B cell (primary cell): ENCODE data around the gene DHX40.

Experiments
- CTCF ChIP-seq: fragments of 200-600 bp; IDR thresholded peaks from one replicate; pipeline ENCODE4 v1.8.0; 2022; ENCODE audit warnings: antibody characterized with exemption, mild to moderate bottlenecking
- EZH2 ChIP-seq: IDR thresholded peaks from 2 replicates; pipeline ENCODE4 v1.6.1; 2012; ENCODE audit warnings: borderline replicate concordance, low read depth, mild to moderate bottlenecking, moderate library complexity, low read length; ENCODE audit not compliant: insufficient read depth, poor library complexity, severe bottlenecking

- TF ChIP-seq CTCF: no peak
- no peak for TF ChIP-seq EZH2
Measured at GRCh38 chr17:59520251-59520650, 45.2 kb upstream of the DHX40 start.
